ENCODE measurements around the gene ANKMY1. TPM values are rescaled to one million over a fixed set of nuclear protein-coding genes. Genes with fewer than 3 reads are reported as not detected.

The ANKMY1 gene
- total RNA-seq, 1 experiment from 2014 or later, result 28.3 TPM

DNA sequence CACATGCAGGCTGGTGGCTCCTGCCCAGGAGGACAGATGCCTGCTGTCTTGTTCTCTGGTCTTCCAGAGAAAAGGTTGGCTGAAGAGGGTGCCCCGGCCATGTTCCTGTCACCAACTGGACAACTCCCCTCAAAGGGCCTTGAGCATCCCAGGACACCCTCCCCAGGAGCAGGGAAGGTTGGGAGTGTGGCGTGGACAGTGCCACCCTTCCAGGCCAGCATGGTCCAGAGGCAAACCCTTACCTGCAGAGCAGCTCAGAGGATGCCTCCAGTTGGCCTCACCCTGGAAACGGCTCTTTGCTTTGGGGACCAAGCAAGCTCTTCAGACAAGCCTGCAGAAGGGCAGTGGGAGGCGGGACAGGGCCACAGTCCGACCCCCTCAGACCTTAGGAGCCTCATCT is 127.2 kb downstream of the ANKMY1 start:
- no peak overlapping the region for H2AFZ ChIP-seq (ENCODE audit: low read depth, low read length, poor library complexity, severe bottlenecking)
- H3K4me1 ChIP-seq (ENCODE audit: control insufficient read depth in 1 of 2, insufficient read depth in 2 of 2, low read length in 2 of 2), result peaks cover 17 to 38% of the 10 kb centered on the region in 2 experiments
- ChIA-PET RAD21 (ENCODE audit: low non-redundant PET in 1 of 2, low total read pairs in 2 of 2, uncharacterized antibody in 2 of 2, unreplicated experiment in 2 of 2) (no interaction called here), POLR2A (no interaction called here), CTCF (no interaction called here)
- no peaks in the 10 kb centered on the region for H3K9me3 ChIP-seq (ENCODE audit: control insufficient read depth in 1 of 2, insufficient read depth in 1 of 2, low read depth in 1 of 2, low read length in 2 of 2)
- no TSS peak for BruUV-seq (replicated peaks)
- ATAC-seq (no peak), DNase-seq (ENCODE audit: low read depth, low spot score) (no peak)
- H3K4me2 ChIP-seq (ENCODE audit: low read length), result no peak overlapping the region
- H3K27ac ChIP-seq (ENCODE audit: low read depth, low read length), result no peak overlapping the region
- H3K27me3 ChIP-seq (ENCODE audit: insufficient read depth, low read length), result no peaks in the 10 kb centered on the region
- no peak overlapping the region for H3K4me3 ChIP-seq (replicated peaks in 1 of 2; ENCODE audit: low read depth in 1 of 2, low read length in 2 of 2)
- no peak overlapping the region for H3K9ac ChIP-seq (ENCODE audit: low read length)
- intact Hi-C loops (cut with micrococcal nuclease), result loop anchor here (10.0 kb wide), 1 partner anchor 136 kb away; no protein-coding TSS in a partner anchor
- H4K20me1 ChIP-seq (ENCODE audit: insufficient read depth), result no peaks in the 10 kb centered on the region
- H3K9me2 ChIP-seq (ENCODE audit: insufficient read depth), result no peaks in the 10 kb centered on the region
- H3K79me2 ChIP-seq (ENCODE audit: insufficient read depth, low read length), result peaks cover 6% of the 10 kb centered on the region; the same call in 1 of the 2 replicates
- H3K36me3 ChIP-seq (ENCODE audit: control insufficient read depth in 1 of 2, insufficient read depth in 2 of 2, low read length in 2 of 2), result no peaks in the 10 kb centered on the region
- TF ChIP-seq RAD21 (IDR thresholded peaks at IDR 0.05; ENCODE audit: low read depth) (no peak), YY1 (IDR thresholded peaks at IDR 0.05; ENCODE audit: extremely low read depth, insufficient replicate concordance, low read depth, low read length) (no peak), ZNF274 (IDR thresholded peaks at IDR 0.05; ENCODE audit: low read depth, low read length) (no peak), CBX3 (IDR thresholded peaks at IDR 0.05; ENCODE audit: low read depth) (no peak), EGR1 (IDR thresholded peaks at IDR 0.05; ENCODE audit: low read depth) (no peak)

DNA sequence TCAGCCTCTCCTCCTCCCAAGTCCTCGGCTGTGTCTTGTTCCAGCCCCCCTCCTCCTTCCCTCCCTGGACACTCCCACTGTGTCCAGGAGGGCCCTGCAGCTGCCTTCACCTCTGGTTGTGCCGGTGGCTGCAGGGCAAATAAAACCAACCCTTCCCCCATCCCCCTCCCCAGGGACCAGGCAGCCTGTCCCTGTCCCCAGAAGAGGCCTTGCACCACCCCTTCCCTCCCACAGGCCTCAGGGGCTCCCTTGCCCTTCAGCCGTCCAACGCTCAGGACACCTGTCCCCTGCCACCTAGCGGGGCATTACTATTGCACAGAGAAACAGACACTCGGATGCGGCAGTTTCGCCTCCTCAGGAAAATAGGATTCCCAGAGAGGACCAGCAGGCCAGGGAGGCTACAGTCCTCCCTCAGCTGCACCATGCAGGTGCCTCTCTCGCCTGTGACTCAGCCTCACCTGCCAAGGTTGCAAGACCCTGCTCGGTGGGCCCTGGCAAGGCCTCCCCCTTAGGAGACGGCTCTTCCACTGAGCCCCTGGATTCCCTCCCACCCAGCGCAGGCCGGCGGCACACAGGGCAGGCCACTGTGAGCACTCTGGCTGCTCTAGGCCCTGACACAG is 127.8 kb downstream of the ANKMY1 start:
- H3K79me2 ChIP-seq (ENCODE audit: insufficient read depth, low read length), result peaks cover 6% of the 10 kb centered on the region; the same call in 1 of the 2 replicates
- H3K4me1 ChIP-seq (ENCODE audit: control insufficient read depth in 1 of 2, insufficient read depth in 2 of 2, low read length in 2 of 2), result peaks cover 17 to 38% of the 10 kb centered on the region in 2 experiments
- no peak overlapping the region for H3K9ac ChIP-seq (ENCODE audit: low read length)
- no peak overlapping the region for H3K4me3 ChIP-seq (replicated peaks in 1 of 2; ENCODE audit: low read depth in 1 of 2, low read length in 2 of 2)
- TF ChIP-seq ZNF274 (IDR thresholded peaks at IDR 0.05; ENCODE audit: low read depth, low read length) (no peak), CBX3 (IDR thresholded peaks at IDR 0.05; ENCODE audit: low read depth) (no peak), ELF1 (IDR thresholded peaks at IDR 0.05; ENCODE audit: borderline replicate concordance, low read depth) (no peak), SRF (IDR thresholded peaks at IDR 0.05; ENCODE audit: low read depth) (no peak), POLR2AphosphoS5 (IDR thresholded peaks at IDR 0.05; ENCODE audit: low read depth, low read length) (no peak), ZFX (IDR thresholded peaks at IDR 0.05) (no peak), RAD21 (IDR thresholded peaks at IDR 0.05; ENCODE audit: low read depth) (no peak), SP1 (IDR thresholded peaks at IDR 0.05; ENCODE audit: low read depth) (no peak), CEBPB (IDR thresholded peaks at IDR 0.05; ENCODE audit: low read depth) (no peak), TCF7L2 (IDR thresholded peaks at IDR 0.05; ENCODE audit: borderline replicate concordance, extremely low read depth, insufficient read depth, insufficient read length) (no peak), SIN3A (IDR thresholded peaks at IDR 0.05; ENCODE audit: low read depth) (no peak), EZH2 (IDR thresholded peaks at IDR 0.05) (no peak), EZH2phosphoT487 (IDR thresholded peaks at IDR 0.05; ENCODE audit: borderline replicate concordance) (no peak)
- TF ChIP-seq, protein P1, sequence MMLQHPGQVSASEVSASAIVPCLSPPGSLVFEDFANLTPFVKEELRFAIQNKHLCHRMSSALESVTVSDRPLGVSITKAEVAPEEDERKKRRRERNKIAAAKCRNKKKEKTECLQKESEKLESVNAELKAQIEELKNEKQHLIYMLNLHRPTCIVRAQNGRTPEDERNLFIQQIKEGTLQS (IDR thresholded peaks at IDR 0.05), result no peak
- TF ChIP-seq, protein P2, sequence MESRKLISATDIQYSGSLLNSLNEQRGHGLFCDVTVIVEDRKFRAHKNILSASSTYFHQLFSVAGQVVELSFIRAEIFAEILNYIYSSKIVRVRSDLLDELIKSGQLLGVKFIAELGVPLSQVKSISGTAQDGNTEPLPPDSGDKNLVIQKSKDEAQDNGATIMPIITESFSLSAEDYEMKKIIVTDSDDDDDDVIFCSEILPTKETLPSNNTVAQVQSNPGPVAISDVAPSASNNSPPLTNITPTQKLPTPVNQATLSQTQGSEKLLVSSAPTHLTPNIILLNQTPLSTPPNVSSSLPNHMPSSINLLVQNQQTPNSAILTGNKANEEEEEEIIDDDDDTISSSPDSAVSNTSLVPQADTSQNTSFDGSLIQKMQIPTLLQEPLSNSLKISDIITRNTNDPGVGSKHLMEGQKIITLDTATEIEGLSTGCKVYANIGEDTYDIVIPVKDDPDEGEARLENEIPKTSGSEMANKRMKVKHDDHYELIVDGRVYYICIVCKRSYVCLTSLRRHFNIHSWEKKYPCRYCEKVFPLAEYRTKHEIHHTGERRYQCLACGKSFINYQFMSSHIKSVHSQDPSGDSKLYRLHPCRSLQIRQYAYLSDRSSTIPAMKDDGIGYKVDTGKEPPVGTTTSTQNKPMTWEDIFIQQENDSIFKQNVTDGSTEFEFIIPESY (IDR thresholded peaks at IDR 0.05; ENCODE audit: extremely low read depth, insufficient replicate concordance, low read length), result no peak
- H3K9me2 ChIP-seq (ENCODE audit: insufficient read depth), result no peaks in the 10 kb centered on the region
- no peaks in the 10 kb centered on the region for H3K27me3 ChIP-seq (ENCODE audit: insufficient read depth, low read length)
- RAD21 ChIA-PET (ENCODE audit: low non-redundant PET in 1 of 2, low total read pairs in 2 of 2, uncharacterized antibody in 2 of 2, unreplicated experiment in 2 of 2), result no interaction called here
- no peak overlapping the region for H3K4me2 ChIP-seq (ENCODE audit: low read length)
- BruUV-seq (replicated peaks), result no TSS peak
- intact Hi-C loops (cut with micrococcal nuclease), result loop anchor here (10.0 kb wide), 1 partner anchor 135 kb away; no protein-coding TSS in a partner anchor
- no peak overlapping the region for H2AFZ ChIP-seq (ENCODE audit: low read depth, low read length, poor library complexity, severe bottlenecking)
- ATAC-seq (no peak), DNase-seq (ENCODE audit: low read depth, low spot score) (no peak)
- POLR2A ChIA-PET, result no interaction called here
- H4K20me1 ChIP-seq (ENCODE audit: insufficient read depth), result no peaks in the 10 kb centered on the region
- no peaks in the 10 kb centered on the region for H3K36me3 ChIP-seq (ENCODE audit: control insufficient read depth in 1 of 2, insufficient read depth in 2 of 2, low read length in 2 of 2)
- no peak overlapping the region for H3K27ac ChIP-seq (ENCODE audit: low read depth, low read length)
- no peaks in the 10 kb centered on the region for H3K9me3 ChIP-seq (ENCODE audit: control insufficient read depth in 1 of 2, insufficient read depth in 1 of 2, low read depth in 1 of 2, low read length in 2 of 2)
- CTCF ChIA-PET, result no interaction called here

Measured in HCT116 (cell line).